HG02943 (cell line): ENCODE data around the gene WDPCP.
"Not testable (repeated sequence)": the region's sequence is repeated elsewhere in the genome, so short reads cannot be mapped to it uniquely, and the experiment has no call there.

Source experiments
- ATAC-seq: cut with Tn5 transposase; IDR thresholded peaks from one replicate; pipeline ENCODE4 v1.9.1; 2021; ENCODE audit warnings: mild to moderate bottlenecking, low read depth, moderate library complexity; ENCODE audit not compliant: unreplicated experiment

WDPCP gene

DNA sequence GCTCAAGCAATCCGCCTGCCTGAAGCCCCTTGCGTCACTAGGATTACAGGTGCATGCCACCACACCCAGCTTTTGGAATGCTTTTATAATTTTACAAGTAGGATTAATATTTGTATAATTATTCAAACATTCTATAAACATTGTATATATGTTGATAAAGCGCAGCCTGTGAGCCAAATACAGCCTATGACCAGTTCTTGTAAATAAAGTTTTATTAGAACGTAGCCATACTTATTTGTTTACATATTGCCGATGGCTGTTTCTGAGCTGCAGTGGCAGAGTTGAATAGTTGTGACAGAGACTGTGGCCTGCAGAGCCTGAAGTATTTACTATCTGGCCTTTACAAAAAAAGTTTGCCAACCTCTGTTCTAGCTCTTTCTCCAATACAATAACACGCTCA lies 305.0 kb downstream of the WDPCP start:
- ATAC-seq, result no peak

- ATAC-seq, result no peak
Measured at GRCh38 chr2:63272560-63272959, 315.7 kb downstream of the WDPCP start.

DNA sequence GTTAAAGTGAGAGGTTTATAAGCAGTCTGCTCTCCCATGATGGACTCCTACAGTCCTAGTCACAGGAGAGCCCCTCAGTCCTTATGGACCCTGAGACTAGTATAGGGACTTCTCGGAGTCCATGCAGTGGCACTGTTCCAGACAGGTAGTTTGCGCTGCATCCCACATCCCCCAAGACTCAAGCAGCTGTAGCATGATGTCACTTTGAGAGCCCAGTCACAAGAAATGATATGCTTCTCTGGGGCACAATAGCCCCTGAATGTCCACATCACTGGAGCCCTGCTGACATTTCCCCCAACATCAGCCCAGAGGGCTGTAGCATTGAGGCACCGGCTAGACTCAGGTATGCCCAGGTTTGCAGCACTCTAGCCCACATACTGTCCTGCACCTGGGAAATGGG lies 317.6 kb downstream of the WDPCP start:
- no peak for ATAC-seq

GRCh38 chr2:63268946-63269345 lies 319.3 kb downstream of the WDPCP start:
- no peak for ATAC-seq

DNA sequence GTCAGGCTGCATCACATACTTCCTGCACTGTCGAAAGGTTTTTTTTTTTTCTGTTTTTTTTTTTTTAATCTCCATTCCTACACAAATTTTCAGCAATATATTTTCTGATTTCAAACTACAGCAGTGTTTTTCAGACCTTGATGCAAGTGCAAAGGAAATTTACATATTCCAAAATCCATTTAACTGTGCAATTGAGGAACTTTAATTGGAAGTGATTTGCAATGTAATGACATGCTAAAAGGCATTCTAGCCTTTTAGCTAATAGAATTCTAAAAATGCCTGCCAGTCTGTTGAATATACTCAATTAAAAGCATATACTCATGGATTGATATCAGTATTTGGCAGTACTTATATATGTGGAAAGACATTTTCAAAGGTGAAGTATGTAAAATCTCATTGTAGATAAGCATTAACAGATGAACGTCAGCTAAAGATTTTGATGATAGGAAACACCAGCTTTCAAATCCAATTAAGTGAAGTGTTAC lies 327.1 kb downstream of the WDPCP start:
- ATAC-seq, result no peak

DNA sequence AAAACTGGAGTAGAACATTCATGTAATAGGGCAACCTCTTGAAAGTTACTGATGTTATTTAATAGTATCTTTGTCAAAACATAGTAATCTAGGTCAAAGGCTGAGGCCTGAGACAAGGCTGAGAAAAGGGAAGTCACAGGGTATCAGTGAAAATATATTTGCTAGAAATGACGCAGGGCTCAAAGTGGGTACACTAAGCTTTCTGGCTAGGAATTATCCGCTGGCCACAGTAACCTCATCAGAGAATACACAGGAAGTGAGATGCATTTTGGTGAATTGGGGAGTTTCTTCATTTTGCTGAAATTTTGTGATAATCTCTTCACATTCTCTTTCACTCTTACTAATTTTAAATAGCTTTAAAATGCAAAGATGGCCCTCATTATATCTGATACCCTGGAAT lies 330.8 kb downstream of the WDPCP start:
- no peak for ATAC-seq

DNA sequence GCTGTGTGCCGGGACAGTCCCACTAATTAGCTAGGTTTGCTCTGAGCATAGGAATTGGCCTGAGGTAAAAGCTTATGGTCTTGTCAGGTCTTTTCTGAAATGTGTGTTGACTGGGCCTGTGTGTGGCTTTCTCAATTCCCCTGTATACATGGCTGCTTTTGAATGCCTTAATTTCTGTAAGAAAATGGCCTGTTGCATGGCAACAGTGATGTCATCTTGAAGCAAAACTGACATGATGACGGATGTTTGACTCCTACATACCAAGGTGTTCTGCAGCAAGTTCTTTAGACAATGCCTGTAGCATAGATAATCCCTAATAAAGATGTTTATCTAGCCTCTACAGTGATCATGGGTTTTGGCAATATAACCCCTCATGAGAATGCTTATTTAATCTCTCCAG lies 339.1 kb downstream of the WDPCP start:
- no peak for ATAC-seq

DNA sequence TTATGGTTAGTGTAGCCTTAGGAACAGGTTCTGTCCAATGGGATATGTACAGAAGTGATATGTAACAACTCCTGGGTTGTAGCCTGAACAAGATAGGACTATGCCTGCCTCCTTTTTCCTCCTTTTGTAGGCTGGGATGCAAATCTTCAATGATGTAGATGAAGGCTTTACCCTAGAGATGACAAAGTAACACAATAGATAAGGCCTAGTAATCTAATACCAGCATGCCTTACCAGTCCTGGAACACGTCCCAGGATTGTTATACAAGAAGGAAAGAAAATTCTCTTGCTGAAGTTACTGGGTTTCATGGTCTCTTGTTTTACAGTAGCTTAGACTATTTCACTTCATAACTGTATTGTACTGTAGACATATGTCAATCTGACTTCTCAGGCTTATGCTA lies 345.5 kb downstream of the WDPCP start:
- no peak for ATAC-seq

DNA sequence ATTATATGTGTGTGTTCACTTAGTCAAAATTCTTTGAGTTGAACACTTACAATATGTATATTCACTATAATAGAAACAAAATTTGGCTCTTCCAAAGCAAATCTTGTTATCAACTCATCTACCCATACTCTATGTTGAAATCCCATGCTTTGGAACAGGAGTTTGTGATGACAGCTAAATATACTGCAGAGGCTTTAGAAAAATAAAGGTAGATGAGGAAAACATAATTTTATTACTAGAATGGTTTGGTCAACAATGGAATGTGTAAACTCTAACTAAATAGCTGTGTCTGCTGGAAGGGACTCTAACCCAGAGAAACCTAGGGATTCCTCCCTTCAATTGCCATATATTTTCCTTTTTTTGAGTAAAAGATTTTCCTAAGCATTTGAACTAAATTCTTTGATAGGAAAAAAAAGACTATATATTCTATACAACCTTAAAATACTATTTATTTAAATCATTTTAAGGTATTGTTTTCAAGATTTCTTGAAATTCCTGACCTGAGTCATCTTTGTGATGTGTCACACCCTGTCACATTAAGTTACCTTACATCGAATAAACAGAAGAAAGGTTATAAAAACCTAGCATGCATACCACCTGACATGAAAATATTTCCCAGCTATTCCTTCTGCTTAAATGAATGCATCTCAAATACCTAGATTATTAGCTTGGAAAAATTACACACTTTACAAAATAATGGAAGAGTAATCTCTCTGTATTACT lies 362.2 kb downstream of the WDPCP start:
- ATAC-seq, result no peak

GRCh38 chr2:63218800-63219526 lies 369.3 kb downstream of the WDPCP start:
- ATAC-seq, result no peak

- ATAC-seq, result no peak
Measured at GRCh38 chr2:63195310-63195709, 393.0 kb downstream of the WDPCP start.

DNA sequence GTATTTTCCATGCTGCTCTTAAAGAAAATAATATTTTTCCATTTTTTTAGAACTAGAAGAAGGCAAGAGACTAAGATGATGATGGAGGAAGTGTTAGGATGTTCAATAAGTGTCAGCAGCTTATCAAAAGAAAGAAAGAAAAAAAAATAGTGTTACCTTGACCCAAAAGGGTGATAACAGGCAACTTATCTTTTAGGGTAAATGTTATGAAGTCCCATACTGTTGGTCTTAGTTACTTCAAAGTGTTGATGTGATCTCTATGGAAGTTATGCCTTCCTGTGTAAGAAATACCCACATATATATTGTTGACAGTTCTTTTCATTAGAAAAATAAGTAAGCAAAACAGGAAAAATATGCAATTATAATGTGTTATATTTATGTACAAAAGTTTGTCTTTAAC lies 394.1 kb downstream of the WDPCP start:
- no peak for ATAC-seq

GRCh38 chr2:63192889-63193774 lies 395.1 kb downstream of the WDPCP start:
- ATAC-seq, result no peak

DNA sequence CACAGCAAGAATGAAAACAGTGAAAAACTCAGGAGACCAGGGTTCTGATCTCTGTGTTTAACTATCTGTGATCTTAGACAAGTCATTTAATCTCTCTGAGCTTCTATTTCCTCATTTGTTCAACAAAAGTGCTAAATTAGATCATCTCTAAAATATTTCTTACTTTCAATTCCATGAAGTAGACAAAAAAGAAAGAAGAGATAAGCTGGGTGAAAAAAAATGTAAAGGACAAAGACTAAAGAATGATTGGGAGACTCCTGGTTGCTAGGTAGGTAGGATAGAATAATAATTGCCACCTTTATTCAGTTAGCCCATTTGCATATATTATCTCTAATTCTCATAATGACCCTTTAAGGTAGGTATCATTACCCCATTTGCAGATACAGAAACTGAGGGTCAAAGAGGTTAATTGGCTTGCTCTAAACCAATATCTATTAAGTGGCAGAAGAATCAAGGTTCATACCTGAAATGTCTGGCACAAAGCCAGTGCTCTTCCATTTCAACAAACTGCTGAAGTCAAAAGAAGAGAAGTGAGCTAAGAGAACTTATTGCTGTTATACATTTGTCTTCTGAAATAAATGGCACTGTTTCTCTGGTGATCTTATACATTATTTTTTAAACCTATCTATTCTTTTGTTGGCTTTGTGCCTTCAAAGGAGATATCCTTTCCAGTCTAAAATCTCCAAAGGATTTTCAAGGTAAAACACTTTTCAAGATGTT lies 395.9 kb downstream of the WDPCP start:
- ATAC-seq, result no peak

GRCh38 chr2:63189026-63189425 lies 399.3 kb downstream of the WDPCP start:
- ATAC-seq, result no peak

- no peak for ATAC-seq
Measured at GRCh38 chr2:63186331-63186730, 401.9 kb downstream of the WDPCP start.

- no peak for ATAC-seq
Measured at GRCh38 chr2:63163161-63163820, 425.0 kb downstream of the WDPCP start.

DNA sequence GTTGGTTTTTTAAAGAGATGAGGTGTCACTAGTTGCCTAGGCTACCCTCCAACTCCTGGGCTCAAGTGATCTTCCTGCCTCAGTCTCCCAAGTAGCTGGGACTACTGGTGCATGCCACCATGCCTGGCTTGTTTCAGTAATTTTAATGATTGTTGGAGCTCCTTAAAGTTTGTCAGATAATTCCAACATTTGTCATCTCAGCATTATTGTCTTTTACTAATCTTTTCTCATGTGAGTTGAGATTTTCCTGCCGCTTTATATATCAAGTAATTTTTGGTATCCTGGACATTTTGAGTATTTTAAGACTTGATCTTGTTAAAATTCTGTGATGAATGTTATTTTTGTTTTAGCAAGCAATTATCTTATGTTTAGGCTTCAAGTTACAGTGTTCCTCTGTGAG lies 429.0 kb downstream of the WDPCP start:
- ATAC-seq, result no peak

DNA sequence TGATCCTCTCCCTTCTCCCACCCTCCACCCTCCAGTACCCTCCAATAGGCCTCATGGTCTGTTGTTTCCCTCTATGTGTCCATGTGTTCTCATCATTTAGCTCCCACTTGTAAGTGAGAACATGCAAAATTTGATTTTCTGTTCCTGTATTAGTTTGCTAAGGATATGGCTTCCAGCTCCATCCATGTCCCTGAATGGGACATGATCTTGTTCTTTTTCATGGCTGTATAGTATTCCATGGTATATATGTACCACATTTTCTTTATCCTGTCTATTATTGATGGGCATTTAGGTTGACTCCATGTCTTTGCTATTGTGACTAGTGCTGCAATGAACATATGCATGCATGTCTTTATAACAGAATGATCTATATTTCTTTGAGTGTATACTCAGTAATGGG lies 451.6 kb downstream of the WDPCP start:
- not testable (repeated sequence) for ATAC-seq

DNA sequence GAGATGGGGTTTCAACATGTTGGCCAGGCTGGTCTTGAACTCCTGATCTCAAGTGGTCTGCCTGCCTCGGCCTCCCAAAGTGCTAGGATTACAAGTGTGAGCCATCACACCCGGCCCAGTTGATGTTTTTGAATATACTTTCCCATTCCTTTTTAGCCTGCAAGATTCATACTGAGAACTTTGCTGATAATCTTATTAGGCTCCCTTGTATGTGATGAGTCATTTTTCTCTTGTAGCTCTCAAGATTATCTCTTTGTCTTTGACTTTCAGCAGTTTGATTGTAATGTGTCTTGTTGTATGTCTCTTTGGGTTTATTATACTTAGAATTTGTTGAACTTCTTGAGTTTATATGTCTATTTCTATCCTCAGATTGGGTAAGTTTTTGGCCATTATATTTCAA lies 456.3 kb downstream of the WDPCP start:
- ATAC-seq, result no peak
